A204.1 (cell line): ENCODE results near the gene GM2A.
"Not testable (repeated sequence)": the region's sequence is repeated elsewhere in the genome, so short reads cannot be mapped to it uniquely, and the experiment has no call there.

Experiments used
- FAIRE-seq: peaks from 2 replicates; lab custom pipeline; 2012; peaks lifted over from hg19 to GRCh38; lab: Jason Lieb, UNC

GM2A gene

DNA sequence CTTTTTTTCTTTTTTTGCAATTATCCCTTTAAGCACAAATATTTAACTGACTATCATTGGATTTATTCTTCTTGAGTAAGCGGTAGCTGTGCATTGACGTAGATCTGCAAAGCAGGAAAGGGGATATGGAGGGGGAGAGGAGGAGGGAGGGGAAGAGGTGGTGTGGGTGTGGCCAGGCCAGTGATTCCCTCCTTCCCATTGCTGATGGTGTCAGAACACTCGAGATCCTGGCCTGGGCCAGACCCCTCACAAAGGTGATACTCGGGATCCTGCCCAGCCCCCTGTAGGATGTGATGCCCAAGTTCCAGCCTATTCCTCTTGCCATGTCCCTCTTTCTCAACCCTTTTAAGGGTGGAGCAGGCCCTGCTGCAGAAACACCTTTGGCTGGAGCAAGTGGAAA, 40.6 kb downstream of the GM2A start:
- no peak for FAIRE-seq

- FAIRE-seq: no peak
Measured at GRCh38 chr5:151295138-151295537, 42.2 kb downstream of the GM2A start.

DNA sequence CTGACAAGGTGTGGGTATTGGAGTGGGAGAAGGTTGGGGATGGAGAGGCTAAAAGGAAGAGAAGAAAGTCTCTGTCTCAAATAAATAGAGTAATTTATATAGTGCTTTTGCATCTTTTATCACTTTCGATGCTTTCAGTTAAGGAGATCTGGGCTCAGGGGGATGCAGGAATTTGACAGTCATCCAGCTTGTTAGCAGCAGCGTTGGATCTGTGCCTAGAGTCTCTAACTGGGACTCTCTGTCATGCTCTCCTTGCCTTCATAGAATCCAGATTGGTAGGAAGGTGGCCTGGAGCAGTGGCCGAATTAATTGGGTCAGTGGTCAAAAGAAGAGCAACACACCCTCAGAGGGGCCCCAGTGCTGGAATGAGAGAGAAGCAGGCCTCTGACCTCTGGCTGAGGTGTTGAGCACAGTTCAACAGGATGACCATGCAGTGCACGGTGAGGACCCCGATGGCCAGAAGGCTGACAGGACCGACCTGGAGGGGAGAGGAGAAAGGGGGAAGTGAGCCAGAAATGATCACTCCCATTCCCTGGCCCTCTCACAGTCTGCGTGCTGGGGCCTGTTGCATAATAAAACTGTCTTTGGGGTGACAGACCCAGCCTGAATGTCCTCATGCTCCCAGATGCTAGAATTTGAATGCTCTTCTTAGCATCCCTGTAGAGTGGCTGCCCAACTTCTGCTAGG, 42.9 kb downstream of the GM2A start:
- no peak for FAIRE-seq

DNA sequence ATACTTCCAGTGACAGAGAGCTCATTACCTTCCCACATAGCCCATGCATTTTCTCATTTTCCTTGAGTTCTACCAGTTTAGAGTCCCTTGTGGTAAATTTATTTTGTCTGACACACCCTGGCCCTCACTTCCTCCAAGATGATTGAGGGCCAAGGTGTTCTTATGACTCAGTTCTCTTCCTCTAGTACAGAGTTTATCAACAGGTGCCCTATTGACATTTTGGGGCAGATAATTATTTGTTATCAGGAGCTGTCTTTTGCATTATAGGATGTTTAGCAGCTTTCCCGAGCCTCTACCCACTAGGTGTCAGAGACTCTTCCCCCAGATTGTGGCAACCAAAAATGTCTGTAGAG, 43.5 kb downstream of the GM2A start:
- no peak for FAIRE-seq

DNA sequence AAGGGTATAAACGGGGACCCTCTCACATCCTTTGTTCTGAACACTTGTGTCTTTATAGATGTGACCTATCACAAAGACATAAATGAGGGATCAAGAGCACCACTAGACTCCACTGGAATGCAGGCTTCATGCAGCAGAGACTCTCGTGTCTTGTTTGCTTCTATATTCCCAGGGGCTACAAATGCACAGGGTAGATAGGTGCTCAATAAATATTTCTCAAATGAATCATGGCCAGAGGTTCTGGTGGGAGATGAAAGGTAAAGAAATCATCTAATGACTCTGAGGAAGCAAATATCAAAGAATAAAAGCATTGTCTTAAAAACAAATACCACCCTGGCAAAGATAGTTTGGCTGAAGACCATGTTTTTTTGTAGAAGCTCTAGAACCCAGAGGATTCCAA, 44.0 kb downstream of the GM2A start:
- no peak for FAIRE-seq

DNA sequence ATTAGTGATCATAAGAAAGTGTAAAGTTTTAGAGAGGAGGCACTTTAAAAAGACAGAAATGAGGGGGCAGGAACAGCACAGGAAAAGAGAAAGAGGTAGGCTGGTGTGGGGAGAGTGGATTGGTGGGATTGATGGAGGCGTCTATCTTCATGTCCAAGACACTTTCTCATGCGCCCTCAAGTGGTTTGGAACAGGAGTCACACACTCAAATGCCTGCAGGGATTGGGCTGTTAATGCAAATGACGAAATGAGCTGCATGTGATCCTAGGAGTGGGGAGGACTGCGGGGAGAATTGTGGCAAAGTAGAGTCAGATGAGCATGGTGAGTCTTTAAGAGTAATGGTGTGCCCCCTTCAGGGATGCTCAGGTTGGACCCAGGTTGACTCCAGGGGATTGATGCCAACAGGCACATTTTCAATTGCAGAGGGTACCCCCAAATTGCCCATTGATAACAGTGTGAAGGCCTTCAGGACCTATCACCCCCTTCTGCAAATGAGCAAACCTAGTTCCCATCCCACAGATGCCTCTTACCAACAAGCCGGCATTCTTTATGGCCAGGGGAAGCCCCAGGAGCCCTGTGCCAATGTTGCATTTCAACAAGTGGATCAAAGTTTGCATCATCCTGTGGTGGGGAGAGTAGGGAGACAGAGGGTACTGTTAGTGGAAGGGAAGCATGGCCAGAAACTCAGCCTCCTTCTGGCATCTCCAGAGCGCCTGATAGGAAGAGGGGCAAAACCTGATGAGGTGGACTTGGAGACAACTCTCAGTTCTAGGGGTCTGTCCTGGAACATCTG, 45.3 kb downstream of the GM2A start:
- FAIRE-seq: no peak

- no peak for FAIRE-seq
Measured at GRCh38 chr5:151303666-151304065, 50.7 kb downstream of the GM2A start, which contains the start of gene SLC36A3. SLC36A3 (minus strand) TSS chr5:151303766; CDS start chr5:151303354, 412 bp downstream.

DNA sequence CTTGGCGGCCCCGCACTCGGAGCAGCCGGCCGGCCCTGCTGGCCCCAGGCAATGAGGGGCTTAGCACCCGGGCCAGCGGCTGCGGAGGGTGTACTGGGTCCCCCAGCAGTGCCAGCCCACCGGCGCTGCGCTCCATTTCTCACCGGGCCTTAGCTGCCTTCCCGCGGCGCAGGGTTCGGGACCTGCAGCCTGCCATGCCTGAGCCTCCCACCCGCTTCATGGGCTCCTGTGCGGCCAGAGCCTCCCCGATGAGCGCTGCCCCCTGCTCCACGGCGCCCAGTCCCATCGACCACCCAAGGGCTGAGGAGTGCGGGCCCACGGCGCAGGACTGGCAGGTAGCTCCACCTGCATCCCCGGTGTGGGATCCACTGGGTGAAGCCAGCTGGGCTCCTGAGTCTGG, 56.3 kb downstream of the GM2A start:
- FAIRE-seq: not testable (repeated sequence)

GRCh38 chr5:151309821-151310220, 56.8 kb downstream of the GM2A start:
- not testable (repeated sequence) for FAIRE-seq

DNA sequence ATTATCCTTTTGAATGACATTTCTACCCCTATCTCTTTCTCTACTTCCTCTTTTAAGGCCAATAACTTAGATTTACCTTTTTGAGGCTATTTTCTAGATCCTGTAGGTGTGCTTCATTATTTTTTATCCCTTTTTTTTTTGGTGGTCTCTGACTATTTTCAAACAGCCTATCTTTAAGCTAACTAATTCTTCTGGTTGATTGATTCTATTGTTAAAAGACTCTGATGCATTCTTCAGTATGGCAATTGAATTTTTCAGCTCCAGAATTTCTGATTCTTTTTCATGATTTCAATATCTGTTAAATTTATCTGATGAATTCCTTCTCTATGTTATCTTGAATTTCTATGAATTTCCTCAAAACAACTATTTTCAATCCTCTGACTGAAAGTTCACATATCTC, 57.9 kb downstream of the GM2A start:
- no peak for FAIRE-seq

DNA sequence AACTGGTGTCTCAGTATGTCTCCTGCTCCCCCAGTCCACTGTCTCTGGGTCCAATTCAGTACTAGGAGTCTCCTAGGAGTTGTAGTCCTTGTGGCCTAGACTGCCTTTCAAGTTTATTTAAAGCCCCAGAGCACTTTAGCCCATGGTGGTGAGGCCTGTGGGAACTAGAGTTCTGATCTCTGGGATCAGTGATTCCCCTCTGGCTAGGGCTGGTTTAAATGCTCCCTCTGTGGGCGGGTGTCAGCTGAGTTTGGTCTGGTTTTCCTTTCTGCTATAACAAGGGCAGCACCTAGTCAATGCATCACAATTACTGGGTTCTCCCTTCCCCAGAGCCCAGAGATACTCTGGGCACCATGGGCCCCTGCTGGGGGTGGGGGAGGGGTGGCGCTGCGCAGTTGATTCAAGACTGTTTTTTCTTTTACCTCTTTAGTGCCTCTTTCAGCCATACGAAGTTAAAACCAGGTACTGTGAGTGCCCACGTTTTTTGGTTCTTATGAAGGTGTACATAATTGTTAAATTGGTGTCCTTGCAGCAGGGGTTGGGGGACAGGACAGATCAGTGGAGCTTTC, 59.9 kb downstream of the GM2A start:
- FAIRE-seq: no peak

- no peak for FAIRE-seq
Measured at GRCh38 chr5:151313357-151313756, 60.4 kb downstream of the GM2A start.

DNA sequence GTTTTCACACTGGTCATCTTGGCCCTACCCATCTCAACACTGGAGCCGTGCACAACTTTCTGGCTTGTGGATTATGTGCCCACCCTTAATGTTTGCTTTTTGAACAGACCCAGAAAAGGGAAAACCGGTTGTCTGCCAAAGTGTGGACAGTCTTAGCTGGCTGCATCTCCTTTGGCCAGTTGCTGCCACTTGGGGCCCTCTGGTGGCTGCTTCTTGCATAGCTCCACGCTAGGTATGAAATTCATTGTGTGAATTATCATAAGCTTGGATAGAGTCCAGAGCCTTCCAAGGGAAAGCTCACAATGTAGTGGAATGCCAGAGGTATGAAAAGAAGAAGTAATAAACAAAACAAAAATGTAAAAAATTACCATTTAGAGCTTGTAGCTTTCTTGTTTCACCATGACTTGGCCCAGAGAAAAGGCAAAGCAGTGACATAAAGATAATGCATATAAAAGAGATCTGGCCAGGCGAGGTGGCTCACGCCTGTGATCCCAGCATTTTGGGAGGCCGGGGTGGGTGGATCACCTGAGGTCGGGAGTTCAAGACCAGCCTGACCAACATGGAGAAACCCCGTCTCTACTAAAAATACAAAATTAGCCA, 63.1 kb downstream of the GM2A start:
- FAIRE-seq: peak; percentile 77

DNA sequence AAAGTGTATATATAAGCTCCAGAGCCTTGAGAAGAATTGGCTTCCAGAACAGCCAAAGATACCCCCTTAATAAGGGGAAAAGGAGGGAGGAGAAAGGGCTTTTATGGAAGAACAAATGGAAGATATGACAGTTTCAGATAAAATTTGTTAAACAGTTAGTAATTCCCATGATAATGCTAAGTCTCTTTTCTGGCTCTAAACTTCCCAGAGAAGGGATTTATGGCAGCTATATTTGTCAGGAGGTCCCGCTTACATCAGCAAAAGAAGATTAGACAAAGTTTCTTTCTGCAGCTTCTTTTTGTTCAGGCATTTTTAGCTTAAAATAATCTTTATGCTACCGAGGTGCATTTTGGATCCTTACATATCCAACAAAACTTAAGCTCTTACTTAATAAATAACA, 64.9 kb downstream of the GM2A start:
- no peak for FAIRE-seq

- no peak for FAIRE-seq
Measured at GRCh38 chr5:151318850-151319732, 66.1 kb downstream of the GM2A start.
